Heart left ventricle (tissue), 16 donors: Measurements from ENCODE around the gene PRODH. TPM values are rescaled to one million over a fixed set of nuclear protein-coding genes. Genes with fewer than 3 reads are reported as not detected.
"Not testable (repeated sequence)": the region's sequence is repeated elsewhere in the genome, so short reads cannot be mapped to it uniquely, and the experiment has no call there.

ENCODE experiments used
- ATAC-seq, 4 donors: fragments of 200-7000 bp; cut with Tn5 transposase; one replicate each; pipeline ENCODE4 v1.9.1; 2020 to 2022; ENCODE audit warnings: moderate library complexity in 4 of 4, mild to moderate bottlenecking in 3 of 4, moderate number of reproducible peaks in 1 of 4
- DNase-seq, 5 donors: peaks; one replicate each; pipeline ENCODE4 v3.0.0-alpha.2; 2020
- H3K27ac ChIP-seq, 12 donors: fragments of 200-600 bp; sonication (generic) in 4 of 12; one replicate each; pipeline versions ENCODE4 v1.5.0 to v1.8.0; 2016 to 2022; ENCODE audit warnings: mild to moderate bottlenecking in 2 of 12
- H3K27me3 ChIP-seq, 9 donors: fragments of 200-600 bp; sonication (generic) in 2 of 9; one replicate each; pipeline versions ENCODE4 v1.5.1 to v1.8.0; 2016 to 2022; ENCODE audit warnings: mild to moderate bottlenecking in 3 of 9
- H3K36me3 ChIP-seq, 9 donors: fragments of 200-600 bp; sonication (generic) in 2 of 9; one replicate each; pipeline versions ENCODE4 v1.5.0 to v1.8.0; 2018 to 2022; ENCODE audit warnings: mild to moderate bottlenecking in 2 of 9
- H3K4me1 ChIP-seq, 12 donors: fragments of 200-600 bp; sonication (generic) in 4 of 12; one replicate each; pipeline versions ENCODE4 v1.5.0 to v1.8.0; 2016 to 2022; ENCODE audit warnings: mild to moderate bottlenecking in 3 of 12
- H3K4me3 ChIP-seq, 12 donors: fragments of 200-600 bp; sonication (generic) in 4 of 12; one replicate each; pipeline versions ENCODE4 v1.5.0 to v1.8.0; 2017 to 2022; ENCODE audit warnings: mild to moderate bottlenecking in 9 of 12, moderate library complexity in 4 of 12
- H3K9me3 ChIP-seq, 12 donors: fragments of 200-600 bp; sonication (generic) in 4 of 12; one replicate each; pipeline versions ENCODE4 v1.5.0 to v1.8.0; 2016 to 2022; ENCODE audit warnings: mild to moderate bottlenecking in 1 of 12
- CTCF ChIP-seq, 12 donors: fragments of 200-600 bp; sonication (generic) in 4 of 12; IDR thresholded peaks; one replicate each; pipeline versions ENCODE4 v1.5.0 to v1.8.0; 2018 to 2022; ENCODE audit warnings: antibody characterized with exemption in 12 of 12, mild to moderate bottlenecking in 5 of 12
- POLR2A ChIP-seq, 2 donors: fragments of 450-650 bp; IDR thresholded peaks; one replicate each; pipeline ENCODE4 v1.6.1; 2017; ENCODE audit warnings: antibody characterized with exemption in 2 of 2, mild to moderate bottlenecking in 2 of 2, moderate library complexity in 2 of 2
- WGBS, 4 donors: extraction: QIAGEN DNeasy Blood & Tissue Kit in 2 of 4; methylation state at CpG; one replicate each; pipeline versions ENCODE4 v1.1.5 to v1.1.7; 2013 to 2018; 5-methylcytosine and 5-hydroxymethylcytosine counted together
- intact Hi-C, 10 donors: fragments of 100-400 bp; cut with DNase I; formaldehyde crosslinking; loops; one replicate each; pipeline versions ENCODE4 v1.11.1 to v1.14.2; 2022
- polyA plus RNA-seq, 2 donors: library from polyadenylated mRNA; stranded (reverse); fragments of 200-250 nt; gene quantifications; one replicate each; pipeline ENCODE4 v1.2.3, GENCODE V29; 2013
- total RNA-seq, 9 donors: library from RNA; depleted of rRNA in 2 of 9; stranded (reverse); fragments of >200 nt in 2 of 9; fragmentation: NEBNext Ultra II Directional in 3 of 9; extraction: Animal tissue kit (Norgen Biotek cat#: 25700) in 3 of 9; gene quantifications; one replicate each; pipeline versions ENCODE4 v1.1.0 to v1.2.4, GENCODE V29; 2016 to 2023
- donor health status: ischemic (EF 13 %, LVEDD 7.1; RV severe dilation, severe dysfunction).
- donor health status: healthy with polysubstance abuse.
- donor health status: DM: no; HTN: yes; CAD: no.
- donor health status: DM: no; HTN: no; CAD: no.
- donor health status: ischemic (EF 25% LVEDD 6.9; RV normal size, moderate dysfunction).
- donor health status: ischemic (EF 25% LVEDD 5.7; RV mildly dilated, moderate dysfunction).
- donor health status: healthy.
- donor health status: DM: yes; HTN: yes; CAD: no.
- donor health status: ischemic (EF 35%, LVEDD 5.7; RV mildly dilated, moderate dysfunction).
- donor health status: nonischemic (EF 11% LVEDD 7.7; RV severe dilation, severe dysfunction).
- donor health status: DM: yes; HTN: yes; CAD: no.
- donor health status: PGD.
- donor health status: ischemic (EF 29% LVEDD 5.4; RV normal size, mild dysfunction).
- donor health status: nonischemic (EF 23%, LVEDD 6.1; RV moderate dilation, normal function).

PRODH gene
- total and polyA plus RNA-seq, 11 donors: 3.3 to 25.0 (median 7.5) TPM

- 90 to 96% (median 93%) methylated on average over 10 of the region's 10 CpGs for WGBS, 4 donors
- ATAC-seq: no peak
- intact Hi-C loops: loop anchor here in 2 of 10 donors (5.0 to 10.0 kb wide), 2 partner anchors 519 to 672 kb away; partner anchors contain the start of genes CDC45 (in 1 of the 2) and UFD1 (in 1 of the 2)
- DNase-seq: peak in 2 of 5 donors; percentile 12 to 38
- Histone ChIP-seq H3K36me3 (no peaks in the 10 kb centered on the region), H3K4me1 (no peaks in the 10 kb centered on the region), H3K27me3 (peaks cover 0 to 7% (median 0%) of the 10 kb centered on the region in 9 donors), H3K27ac (no peak overlapping the region), H3K9me3 (no peaks in the 10 kb centered on the region), H3K4me3 (no peak overlapping the region)
- no peak for TF ChIP-seq CTCF (IDR thresholded peaks at IDR 0.05)
- TF ChIP-seq POLR2A (IDR thresholded peaks at IDR 0.05): no peak
Observed at GRCh38 chr22:18955696-18956095, 19.6 kb upstream of the PRODH start.

GRCh38 chr22:18954990-18955571, 19.0 kb upstream of the PRODH start:
- WGBS, 4 donors: 77 to 85% (median 83%) methylated on average over 11 to 15 of the region's 15 CpGs
- Histone ChIP-seq H3K4me1 (no peaks in the 10 kb centered on the region), H3K27me3 (peaks cover 0 to 11% (median 0%) of the 10 kb centered on the region in 9 donors), H3K27ac (no peak overlapping the region), H3K36me3 (no peaks in the 10 kb centered on the region), H3K4me3 (no peak overlapping the region), H3K9me3 (no peaks in the 10 kb centered on the region)
- no peak for TF ChIP-seq CTCF (IDR thresholded peaks at IDR 0.05)
- TF ChIP-seq POLR2A (IDR thresholded peaks at IDR 0.05): no peak
- DNase-seq (peak in 2 of 5 donors; percentile 6 to 48), ATAC-seq (no peak)
- intact Hi-C loops: loop anchor here in 3 of 10 donors (1.0 to 10.0 kb wide), 3 partner anchors 520 to 675 kb away; partner anchors contain the start of genes CDC45 (in 1 of the 3) and UFD1 (in 1 of the 3)

GRCh38 chr22:18954303-18954989, 18.4 kb upstream of the PRODH start:
- intact Hi-C loops: loop anchor here in 2 of 10 donors (1.0 to 10.0 kb wide), 2 partner anchors 520 to 676 kb away; partner anchors contain the start of genes CDC45 (in 1 of the 2) and UFD1 (in 1 of the 2)
- peak; percentile 63 to 85 (median 83) for ATAC-seq
- DNase-seq: peak; percentile 51 to 86 (median 62)
- H3K27me3 ChIP-seq: peaks cover 0 to 14% (median 0%) of the 10 kb centered on the region in 9 donors
- not testable (repeated sequence) for H3K4me1 ChIP-seq, H3K36me3 ChIP-seq, H3K9me3 ChIP-seq, H3K4me3 ChIP-seq, H3K27ac ChIP-seq
- 9 to 26% (median 16%) methylated on average over 8 to 14 of the region's 14 CpGs for whole genome bisulfite sequencing, 4 donors
- TF ChIP-seq CTCF (IDR thresholded peaks at IDR 0.05): peak; percentile 63 to 90 (median 74)

GRCh38 chr22:18953128-18953527, 17.0 kb upstream of the PRODH start:
- H3K4me3 ChIP-seq, H3K4me1 ChIP-seq, H3K36me3 ChIP-seq, H3K27ac ChIP-seq, ATAC-seq, H3K9me3 ChIP-seq: not testable (repeated sequence)
- peak in 3 of 5 donors; percentile 2 to 51 (median 13) for DNase-seq
- peaks cover 0 to 15% (median 0%) of the 10 kb centered on the region in 9 donors for H3K27me3 ChIP-seq
- intact Hi-C loops: loop anchor here in 1 of 10 donors (10.0 kb wide), 1 partner anchor 522 kb away; the partner anchor contains the start of genes CDC45 and UFD1
- 24 to 47% (median 44%) methylated on average over 2 to 14 of the region's 14 CpGs for WGBS, 4 donors
